AG09309 (cell line): ENCODE measurements around the gene DNTT.

ENCODE experiments used
- DNase-seq: peaks from one replicate; pipeline ENCODE4 v3.0.0-alpha.2; 2010; ENCODE audit warnings: low read depth
- H3K4me3 ChIP-seq: 2 replicates; pipeline ENCODE4 v1.5.1; 2011; ENCODE audit warnings: mild to moderate bottlenecking, low read depth, low read length, moderate library complexity; ENCODE audit not compliant: control insufficient read depth
- TF ChIP-seq, protein P1 (sequence below): IDR thresholded peaks from 2 replicates; pipeline ENCODE4 v1.5.1; 2011; ENCODE audit warnings: mild to moderate bottlenecking, low read depth, low read length, inconsistent platforms; ENCODE audit not compliant: insufficient read depth, control insufficient read depth; ENCODE audit errors: missing control alignments

Gene DNTT

DNA sequence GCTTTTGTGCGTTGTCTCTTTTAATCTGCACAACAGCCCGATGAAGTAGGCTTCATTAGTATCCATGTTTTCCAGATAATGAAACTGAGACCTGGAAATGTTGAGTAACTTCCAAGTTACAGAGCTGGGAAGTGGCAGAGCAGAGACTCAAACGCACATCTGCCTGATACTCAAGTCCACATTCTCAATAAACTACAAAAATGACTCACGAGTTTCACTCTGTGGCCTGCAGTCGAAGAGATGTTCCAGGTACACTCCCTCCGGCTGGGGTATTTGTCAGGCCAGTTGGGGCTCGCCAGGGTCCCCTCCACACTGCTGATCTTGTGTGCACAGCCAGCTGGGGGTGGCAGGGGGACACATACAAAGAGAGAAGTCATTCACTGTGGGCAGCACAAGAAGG is 72.2 kb downstream of the DNTT start:
- no peak overlapping the region for H3K4me3 ChIP-seq
- TF ChIP-seq, protein P1, sequence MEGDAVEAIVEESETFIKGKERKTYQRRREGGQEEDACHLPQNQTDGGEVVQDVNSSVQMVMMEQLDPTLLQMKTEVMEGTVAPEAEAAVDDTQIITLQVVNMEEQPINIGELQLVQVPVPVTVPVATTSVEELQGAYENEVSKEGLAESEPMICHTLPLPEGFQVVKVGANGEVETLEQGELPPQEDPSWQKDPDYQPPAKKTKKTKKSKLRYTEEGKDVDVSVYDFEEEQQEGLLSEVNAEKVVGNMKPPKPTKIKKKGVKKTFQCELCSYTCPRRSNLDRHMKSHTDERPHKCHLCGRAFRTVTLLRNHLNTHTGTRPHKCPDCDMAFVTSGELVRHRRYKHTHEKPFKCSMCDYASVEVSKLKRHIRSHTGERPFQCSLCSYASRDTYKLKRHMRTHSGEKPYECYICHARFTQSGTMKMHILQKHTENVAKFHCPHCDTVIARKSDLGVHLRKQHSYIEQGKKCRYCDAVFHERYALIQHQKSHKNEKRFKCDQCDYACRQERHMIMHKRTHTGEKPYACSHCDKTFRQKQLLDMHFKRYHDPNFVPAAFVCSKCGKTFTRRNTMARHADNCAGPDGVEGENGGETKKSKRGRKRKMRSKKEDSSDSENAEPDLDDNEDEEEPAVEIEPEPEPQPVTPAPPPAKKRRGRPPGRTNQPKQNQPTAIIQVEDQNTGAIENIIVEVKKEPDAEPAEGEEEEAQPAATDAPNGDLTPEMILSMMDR: no peak

GRCh38 chr10:96377816-96378294 is 73.6 kb downstream of the DNTT start:
- H3K4me3 ChIP-seq: no peak overlapping the region
- DNase-seq: no peak
- TF ChIP-seq, protein P1: no peak

More for the DNA sequence above, 72.2 kb downstream of the DNTT start:
- DNase-seq: no peak

GRCh38 chr10:96378741-96379140 is 74.5 kb downstream of the DNTT start:
- TF ChIP-seq, protein P1: no peak
- no peak overlapping the region for H3K4me3 ChIP-seq
- no peak for DNase-seq

- DNase-seq: no peak
- H3K4me3 ChIP-seq: no peak overlapping the region
- TF ChIP-seq, protein P1: no peak
Measured at GRCh38 chr10:96379758-96380157, 75.5 kb downstream of the DNTT start.

- DNase-seq: no peak
- H3K4me3 ChIP-seq: no peak overlapping the region
- TF ChIP-seq, protein P1: no peak
Measured at GRCh38 chr10:96380821-96381220, 76.6 kb downstream of the DNTT start.

GRCh38 chr10:96384506-96384905 is 80.3 kb downstream of the DNTT start:
- TF ChIP-seq, protein P1: no peak
- H3K4me3 ChIP-seq: no peak overlapping the region
- DNase-seq: no peak

GRCh38 chr10:96387161-96387560 is 82.9 kb downstream of the DNTT start:
- DNase-seq: no peak
- H3K4me3 ChIP-seq: no peak overlapping the region
- TF ChIP-seq, protein P1: no peak
